GM04503 (cell line): ENCODE results near the gene ZNF385C.

Experiments used
- DNase-seq: peaks from one replicate; pipeline ENCODE4 v3.0.0-alpha.2; 2012; ENCODE audit warnings: low read depth

ZNF385C gene

DNA sequence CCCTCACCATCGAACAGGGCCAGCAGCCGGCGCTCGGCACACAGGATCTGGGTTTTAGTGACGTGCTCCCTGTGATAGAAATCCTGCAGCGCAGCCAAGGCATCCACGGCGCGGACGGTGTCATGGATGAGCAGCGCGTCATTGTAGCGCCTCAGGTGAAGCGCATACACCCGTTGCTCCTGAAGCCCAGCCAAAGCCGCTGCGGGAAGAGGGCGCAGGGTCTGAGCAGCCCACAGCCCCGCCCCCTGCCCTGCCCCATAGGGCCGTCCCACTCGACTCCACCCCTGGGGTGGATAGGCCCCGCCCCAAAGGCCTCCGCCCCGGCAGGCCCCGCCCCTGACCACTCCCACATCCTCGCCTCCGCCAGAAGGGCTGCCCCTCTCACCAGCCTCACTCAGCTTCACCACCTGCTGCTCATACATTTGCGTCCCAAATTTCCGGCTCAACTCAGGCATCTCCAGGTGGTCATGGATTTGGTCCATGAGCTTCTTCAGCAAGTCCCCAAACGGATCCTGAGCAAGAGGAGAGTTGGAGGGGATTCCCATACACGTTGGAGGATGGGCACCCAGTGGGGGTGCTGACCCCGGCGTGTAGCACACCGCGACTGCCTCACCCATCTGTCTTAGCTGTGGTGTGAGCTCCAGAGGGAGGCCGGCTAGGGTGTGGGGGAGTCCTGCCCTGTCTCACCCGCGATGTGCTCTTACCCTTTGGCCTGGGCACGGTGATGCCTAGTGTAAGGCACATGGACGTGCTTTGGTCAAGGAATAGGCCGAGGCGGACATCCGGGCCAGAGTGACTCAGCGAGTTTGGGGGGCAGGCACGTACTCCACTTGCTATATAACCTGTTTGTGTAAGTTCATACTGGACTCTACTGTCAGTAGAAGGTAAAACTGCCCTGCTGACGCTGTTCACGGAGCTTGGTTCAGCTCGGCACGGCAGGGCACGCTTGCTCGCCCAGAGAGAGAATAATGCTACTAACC, 9.6 kb upstream of the ZNF385C start:
- no peak for DNase-seq

DNA sequence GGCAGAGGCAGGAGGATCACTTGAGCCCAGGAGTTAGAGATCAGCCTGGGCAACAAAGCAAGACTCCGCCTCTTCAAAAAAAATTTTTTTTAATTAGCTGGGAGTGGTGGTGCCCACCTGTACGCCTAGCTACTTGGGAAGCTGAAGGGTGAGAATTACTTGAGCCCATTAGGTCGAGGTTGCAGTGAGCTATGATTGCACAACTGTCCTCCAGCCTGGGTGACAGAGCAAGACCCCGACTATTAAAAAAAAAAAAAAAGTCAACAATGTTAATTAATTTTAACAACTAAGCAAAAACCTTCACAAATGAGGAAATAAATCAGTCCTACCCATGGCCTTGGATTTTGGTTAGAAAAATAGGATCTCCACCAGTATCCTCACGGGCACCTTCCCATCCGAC, 8.9 kb upstream of the ZNF385C start:
- no peak for DNase-seq

DNA sequence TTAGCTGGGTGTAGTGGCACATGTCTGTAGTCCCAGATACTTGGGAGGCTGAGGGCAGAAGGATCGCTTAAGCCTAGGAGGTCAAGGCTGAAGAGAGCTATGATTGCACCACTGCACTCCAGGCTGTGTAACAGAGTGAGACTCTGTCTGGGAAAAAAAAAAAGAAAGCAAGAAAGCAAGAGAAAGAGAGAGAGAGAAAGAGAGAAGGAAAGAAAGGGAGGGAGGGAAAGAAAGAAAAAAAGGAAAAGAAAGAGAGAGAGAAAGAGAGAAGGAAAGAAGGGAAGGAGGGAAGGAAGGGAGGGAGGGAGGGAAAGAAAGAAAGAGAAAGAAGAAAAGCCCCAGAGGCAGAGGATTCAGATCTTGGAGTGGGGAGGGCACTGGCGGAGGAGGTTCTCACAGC, 7.7 kb upstream of the ZNF385C start:
- no peak for DNase-seq

DNA sequence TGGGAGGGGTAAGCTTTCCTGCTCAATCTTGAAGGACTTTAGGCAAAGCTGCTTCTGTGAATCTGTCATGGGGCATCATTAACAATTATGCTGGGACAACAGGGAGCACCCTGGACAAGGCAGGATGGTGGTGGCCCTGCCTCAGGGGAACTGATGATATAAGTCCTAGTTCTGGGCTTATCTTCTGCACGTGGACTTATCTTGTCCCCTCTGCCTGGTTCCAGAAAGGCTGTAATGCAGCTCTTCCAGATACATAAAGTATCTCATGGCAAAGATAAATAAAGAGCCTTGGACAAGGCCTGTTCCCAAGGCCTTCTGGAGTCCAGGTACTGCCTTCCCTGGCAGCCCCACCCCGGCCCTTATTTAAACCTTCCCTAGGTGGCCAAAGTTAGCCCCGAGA, 6.0 kb upstream of the ZNF385C start:
- no peak for DNase-seq

DNA sequence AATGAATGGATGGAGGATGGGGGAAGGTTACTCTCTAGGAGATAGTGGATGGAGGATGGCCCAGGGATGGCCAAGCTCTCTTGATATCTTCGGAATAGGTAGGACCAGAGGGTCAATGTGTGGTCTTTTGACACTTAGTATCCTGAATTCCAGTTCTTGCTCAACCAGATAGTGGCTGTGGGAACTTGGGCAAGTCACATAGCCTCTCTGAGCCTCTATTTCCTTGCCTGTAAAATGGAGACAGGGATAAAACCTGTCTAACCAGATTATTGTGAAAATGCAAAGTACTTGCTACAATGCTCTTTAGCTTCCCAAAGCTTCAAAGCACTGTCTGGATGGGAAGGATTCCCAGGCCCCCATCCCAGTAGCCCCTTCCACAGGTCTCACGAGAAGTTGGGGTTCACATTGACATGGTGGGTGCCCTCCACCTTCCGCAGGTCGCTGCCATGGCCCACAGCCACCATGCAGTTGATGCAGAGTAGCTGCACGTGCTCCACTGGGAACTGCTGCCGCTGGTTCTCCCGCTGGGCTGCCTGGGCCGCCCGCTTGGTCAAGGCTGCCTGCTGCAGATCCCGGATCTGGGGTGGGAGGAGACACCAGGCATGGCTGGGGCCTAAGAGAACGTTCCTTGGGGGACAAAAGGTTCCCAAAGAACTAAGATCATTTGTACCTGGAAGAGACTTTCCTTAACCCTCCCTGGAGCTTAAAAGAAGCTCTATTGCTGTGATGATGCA, 5.1 kb upstream of the ZNF385C start:
- DNase-seq: no peak

DNA sequence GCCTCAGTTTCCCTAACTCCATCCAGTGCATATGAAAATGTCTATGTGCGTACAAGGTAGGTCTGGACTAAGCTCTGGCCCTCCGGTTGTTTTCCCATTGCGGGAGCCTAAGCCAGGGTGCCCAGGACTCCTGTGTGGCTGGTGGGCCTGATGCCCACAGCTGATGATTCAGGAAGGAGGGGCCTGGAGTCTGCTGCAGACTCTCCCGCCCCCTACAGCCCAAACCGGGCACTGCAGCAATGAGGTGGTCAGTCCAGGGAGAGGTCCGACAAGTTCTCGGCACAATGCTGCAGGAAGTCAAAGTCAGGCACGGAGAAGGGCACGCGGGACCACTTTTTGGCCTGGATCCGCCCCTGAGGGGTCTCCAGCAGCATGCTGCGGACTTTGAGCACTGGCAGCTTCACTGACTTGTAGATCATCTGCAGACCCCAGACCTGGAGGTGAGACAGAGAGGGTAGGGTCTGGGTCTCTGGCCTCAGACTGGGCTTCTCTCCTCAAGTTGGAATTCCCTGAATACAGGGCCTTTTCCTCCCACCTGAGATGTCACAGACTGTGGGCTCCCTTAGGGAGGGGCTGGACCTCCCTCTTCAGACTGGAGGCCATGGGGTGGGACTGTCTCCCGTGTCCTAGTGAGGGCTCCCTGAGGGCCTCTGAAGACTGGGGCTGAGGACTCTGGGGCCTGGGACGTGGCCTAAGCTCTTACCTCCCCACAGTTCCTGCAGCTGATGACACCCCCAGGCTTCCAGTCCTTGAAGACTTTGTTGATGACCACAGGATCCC, 3.4 kb upstream of the ZNF385C start:
- DNase-seq: peak; percentile 9

DNA sequence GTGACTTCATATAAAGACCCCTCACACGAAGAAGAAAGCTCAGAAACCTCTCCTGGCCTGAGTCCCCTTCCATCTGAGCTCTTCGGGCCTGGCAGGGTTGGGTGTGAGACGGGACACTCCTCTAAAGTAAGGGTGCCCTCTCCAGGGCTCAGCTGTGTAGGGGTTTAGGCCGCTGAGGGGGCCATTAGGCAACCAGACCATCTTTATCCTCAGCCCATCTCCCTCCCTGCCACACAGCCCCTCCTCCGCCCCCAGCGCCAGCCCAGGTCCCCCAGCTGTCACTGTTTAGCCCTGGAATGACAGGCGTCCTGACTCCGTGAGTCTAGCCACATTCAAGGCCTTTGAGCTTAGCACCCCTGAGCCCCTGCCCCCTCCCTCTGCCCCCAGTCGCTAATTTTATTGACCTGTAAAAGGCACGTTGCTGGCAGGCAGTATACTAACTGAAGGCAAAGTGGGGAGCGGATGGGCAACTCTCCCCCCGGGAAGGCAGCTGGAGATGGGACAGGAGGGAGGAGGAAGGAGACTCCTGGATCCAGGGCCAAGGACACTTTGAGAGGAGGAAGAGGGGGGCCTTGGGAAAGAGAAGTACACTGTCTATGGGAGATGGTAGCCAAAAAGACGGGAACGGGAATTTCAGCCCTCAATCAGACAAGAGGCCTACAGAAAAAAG, 592 bp upstream of the ZNF385C start:
- DNase-seq: no peak

DNA sequence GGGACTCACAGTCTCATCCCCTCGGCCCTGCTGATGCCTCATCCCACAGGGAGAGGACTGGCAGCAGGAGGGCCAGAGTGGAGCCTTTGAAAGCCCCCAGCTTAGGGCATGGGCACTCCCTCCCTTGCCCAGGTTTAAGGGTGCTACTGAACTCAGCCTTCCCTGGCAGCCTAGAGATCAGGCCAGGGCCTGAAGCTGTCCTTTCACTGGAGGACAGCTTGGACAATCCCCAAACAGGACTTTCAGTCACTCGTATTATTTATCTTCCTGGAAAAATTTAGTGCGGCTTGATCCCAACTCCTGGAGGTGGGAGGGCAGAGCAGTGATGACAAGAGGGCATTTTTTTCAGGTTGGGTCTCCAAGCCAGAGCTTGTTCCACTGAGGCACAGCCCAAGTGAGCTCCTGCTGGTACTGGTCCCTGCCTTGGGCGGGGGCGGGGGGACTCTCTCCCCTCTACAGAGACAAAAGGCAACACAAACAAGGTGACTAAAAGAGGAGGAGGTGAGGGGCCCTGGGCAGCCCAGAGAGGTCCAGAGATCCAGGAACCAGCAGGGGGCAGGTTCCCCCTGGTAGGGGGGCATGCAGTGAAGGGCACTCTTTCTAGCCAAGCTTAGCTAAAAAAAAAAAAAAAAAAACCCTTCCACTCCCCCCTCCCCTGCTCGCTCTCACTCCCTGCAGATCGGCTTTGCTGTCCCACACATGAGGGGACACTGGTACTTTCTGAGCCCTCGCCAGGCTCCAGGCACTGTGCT, 1.7 kb downstream of the ZNF385C start:
- DNase-seq: no peak

DNA sequence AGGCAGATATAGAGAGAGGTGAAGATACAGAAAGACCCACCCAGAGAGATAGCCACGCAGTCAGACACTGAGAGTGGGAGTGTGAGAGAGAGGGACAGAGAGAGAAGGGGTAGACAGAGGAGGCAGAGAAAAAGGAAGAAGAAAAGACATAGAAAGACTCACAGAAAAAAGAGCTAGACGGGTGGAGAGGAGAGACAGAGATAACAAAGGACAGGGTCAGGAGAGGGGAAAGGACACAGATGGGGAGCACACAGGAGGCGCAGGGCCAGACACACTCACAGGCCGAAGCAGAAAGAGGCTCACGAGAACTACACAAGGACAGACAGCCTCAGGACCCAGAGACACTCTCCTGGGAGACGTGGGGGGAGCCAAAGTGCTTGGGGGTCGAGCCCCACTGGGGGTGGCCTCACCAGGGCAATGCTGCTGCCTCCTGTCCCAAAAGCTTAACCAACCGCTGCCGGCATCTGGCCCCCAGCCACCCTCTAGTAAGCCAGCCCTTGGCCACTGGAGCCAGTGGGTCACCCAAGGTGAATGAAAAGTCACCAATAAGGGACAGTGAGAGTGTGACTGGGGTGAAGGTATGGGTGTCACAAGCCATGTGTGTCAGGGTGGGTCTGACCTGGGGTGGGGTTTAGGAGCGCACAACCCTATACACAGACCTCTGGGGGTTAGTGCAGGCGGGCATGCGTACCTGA, 3.8 kb downstream of the ZNF385C start:
- no peak for DNase-seq

DNA sequence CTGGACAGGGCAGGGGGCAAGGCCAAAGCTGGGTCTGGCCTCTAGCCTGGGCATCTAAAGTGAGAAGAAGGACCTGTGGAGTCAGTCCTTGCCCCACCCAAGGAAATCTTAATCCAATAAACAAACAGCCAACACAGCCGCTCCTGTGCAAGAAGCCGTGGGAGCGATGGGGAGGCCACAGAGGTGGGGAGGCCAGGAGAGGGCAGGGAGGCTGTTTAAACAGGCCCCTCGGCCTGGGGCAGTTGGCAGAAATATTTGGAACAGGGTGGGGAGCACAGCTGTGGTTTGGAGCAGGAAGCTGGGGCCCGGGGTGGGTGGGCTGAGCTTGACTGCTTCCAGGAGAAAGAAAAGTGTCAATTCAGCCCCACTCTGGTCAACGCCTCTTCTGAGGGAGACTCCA, 5.3 kb downstream of the ZNF385C start:
- no peak for DNase-seq

DNA sequence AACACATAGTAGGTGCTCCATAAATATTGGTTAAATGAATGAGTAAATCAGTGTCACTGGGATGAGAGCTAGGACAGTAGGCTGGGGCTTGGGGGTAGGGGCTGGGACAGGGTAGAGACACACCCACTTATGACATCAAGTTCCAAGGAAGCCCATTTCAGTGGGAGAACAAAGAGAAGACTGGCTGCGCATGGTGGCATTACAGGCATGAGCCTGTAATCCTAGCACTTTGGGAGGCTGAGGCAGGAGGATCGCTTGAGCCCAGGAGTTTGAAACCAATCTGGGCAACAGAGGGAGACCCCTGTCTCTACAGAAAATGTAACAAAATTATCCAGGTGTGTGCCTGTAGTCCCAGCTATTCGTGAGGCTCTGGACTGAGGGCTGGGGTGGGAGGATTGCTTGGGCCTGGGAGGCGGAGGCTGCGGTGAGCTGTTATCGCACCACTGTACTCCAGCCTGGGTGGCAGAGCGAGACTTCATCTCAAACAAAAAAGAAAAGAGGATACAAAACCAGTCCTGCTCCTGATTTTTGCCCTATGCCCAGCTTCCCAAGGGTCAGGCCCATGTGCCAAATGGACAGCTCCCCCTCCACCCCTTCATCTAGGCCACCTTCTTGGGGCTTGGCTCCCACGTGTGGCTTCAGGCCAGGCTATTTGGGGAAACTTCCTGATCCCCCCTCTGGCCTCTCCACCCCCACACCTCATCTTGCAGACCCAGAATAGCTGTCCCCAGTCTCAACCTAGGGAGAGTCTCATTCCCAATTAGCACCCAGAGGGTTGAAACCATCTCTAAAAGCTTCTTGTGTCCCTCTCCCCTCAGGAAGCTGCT, 7.1 kb downstream of the ZNF385C start:
- no peak for DNase-seq

DNA sequence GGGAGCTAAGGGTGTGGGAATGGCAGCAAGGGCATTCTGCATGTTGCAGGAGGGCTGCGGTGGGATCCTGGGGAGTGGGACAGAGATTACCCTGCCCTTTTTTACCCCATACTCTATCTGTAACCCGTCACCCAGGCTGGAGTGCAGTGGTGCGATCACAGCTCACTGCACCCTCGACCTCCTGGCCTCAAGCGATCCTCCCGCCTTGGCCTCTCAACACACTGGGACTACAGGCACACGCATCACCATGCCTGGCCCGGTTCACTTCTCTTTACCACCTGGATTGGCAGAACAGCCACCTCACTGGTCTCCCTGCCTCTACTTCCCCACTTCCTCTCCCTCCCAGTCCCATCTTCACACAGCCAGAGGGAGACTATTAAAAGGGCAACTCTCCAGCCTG, 9.5 kb downstream of the ZNF385C start:
- DNase-seq: no peak

DNA sequence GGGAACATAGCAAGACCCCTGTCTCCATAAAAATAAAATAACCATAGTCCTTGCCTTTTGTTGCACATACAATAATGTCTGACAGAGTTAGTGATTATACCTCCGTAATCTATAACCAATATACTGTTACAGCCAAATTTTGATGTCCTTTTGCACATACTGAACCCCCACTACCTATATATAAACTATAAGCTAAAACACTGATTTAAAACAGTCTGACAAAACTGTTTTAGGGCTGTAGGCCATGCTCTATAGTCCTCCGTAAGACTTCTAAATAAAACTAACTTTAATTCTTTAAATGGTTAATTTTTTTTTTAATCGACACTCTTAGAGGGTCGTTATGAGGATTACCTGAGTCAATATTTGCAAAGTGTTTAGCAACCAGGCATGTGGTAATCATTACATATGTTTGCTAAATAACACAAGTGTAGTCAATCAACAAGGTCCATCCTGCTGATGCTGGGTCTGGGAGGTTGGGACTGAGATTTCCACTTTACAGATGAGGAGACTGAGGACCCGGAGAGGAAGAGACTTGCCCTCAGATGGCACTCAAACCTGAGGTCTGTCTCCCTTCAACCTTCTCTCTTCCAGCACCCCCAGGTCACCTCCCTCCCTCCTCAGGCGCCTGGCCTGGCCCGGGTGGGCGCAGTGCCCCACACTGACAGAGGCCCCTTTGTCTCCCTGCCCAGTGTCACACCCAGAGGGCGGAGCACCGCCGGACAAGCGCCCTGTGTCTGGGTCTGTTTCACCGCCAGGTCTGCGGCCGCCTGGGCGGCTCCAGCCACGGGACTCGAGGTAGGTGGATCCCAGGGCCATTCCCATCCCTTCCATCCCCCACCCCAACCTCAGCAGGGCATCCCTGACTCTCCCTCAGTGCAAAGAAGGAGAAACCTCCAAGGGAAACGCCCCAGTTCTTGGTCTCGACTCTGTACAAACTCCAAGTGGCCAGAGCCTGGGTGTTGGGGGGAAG, 10.3 kb downstream of the ZNF385C start:
- DNase-seq: no peak

DNA sequence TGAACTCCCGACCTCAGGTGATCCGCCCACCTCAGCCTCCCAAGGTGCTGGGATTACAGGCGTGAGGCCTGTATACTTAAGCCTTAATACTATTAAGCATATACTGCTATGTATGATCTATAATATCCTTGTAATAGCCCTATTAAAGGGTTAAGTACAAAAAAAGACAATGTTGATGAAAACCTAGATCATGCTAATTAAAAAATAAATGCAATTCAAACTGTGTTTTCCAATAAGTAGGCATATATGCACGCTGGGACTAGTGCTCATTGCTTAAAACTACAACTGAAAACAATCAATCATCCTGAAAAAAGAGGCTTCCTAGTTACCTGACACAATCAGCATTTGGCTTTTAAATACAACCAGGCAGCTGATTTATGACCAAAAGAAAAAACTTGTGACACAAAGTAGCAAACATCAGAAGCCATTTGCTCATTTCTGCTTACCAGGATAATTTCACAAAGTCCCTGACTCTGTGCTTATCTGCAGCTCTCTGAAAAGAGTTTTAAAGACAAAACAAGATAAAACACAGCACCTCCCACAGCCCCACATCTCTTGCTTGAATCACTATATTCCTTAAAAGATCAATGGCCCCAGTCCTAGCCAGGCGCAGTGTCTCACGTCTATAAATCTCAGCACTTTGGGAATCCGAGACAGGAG, 11.1 kb downstream of the ZNF385C start:
- no peak for DNase-seq

DNA sequence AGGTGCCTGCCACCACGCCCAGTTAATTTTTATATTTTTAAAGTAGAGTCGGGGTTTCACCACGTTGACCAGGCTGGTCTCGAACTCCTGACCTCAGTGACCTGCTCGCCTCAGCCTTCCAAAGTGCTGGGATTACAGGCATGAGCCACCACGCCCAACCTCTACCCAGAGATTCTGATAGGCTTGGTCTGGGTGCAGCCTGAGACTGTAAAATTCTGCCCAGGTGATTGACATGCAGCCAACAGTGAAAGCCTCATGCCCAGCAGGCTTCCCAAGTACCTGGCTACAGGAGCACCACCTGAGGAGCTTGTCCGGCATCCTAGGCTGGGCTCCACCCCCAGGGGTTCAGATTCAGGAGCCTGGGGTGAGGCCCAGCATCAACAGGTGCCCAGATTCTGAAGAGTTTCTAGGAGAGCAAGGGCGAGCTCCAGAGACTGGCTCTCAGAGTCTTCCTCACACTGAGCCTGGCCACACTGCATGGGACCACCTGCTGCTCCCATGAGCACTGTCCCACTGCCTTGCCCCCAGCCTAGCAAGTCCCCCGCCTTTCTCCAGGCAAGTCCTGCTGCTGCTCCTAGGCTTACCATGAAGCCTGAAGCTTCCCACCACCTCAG, 16.6 kb downstream of the ZNF385C start:
- DNase-seq: no peak

DNA sequence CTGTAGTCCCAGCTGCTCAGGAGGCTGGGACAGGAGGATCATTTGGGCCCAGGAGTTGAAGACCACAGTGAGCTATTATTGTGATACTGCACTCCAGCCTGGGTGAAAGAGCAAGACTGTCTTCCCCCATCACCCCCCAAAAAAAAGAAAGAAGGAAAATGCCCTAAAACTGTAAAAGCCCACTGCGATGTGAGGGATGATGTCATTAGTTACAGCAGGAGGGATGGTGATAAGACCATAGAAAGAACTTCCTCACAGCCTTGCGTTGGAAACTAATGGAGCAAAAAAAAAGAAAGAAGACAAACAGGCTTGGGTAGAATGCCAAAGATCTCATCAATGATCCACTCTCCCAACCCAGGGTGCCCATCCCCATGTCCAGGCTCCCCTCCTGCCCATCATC, 18.7 kb downstream of the ZNF385C start:
- DNase-seq: no peak

DNA sequence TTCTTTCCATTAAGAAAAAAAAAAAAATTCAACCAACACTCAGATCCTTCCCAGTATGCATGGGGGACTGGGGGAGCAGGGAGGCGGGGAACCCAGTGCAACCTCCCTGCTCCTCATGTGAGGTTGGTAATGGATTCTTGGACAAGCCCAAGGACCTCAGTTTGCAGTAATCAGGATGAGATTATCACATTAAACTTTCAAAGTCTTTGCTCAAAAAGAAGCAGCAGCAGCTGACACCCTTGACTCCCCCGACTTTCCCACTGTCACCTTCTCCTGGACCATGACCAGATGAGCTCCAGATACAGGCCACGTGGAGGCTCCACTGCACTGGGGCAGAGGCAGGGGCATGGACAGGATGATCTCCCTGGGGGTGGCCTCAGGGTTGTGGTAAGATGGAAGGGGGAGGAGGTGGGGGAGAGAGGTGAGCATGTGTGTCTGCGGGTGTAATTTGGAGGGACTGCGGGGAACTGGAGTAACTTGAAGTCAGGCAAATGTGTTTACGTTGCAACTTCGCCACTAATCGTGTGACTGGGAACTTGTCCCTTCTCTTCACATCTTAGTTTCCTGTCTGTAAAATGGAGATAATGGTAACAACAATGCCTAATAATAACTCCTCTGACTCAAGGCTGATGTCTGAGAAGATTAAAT, 19.8 kb downstream of the ZNF385C start:
- DNase-seq: no peak
